Upper lobe of left lung (tissue), 4 donors: ENCODE data around the gene PRKCI.
"Not testable (repeated sequence)": the region's sequence is repeated elsewhere in the genome, so short reads cannot be mapped to it uniquely, and the experiment has no call there.

Experiments
- EP300 ChIP-seq, 4 donors: sonication (generic); formaldehyde crosslinking; IDR thresholded peaks; one replicate each; pipeline ENCODE4 v1.5.1; 2017; ENCODE audit warnings: antibody characterized with exemption in 4 of 4, control low read depth in 2 of 4
- POLR2A ChIP-seq, 4 donors: fragments of 450-650 bp; IDR thresholded peaks; one replicate each; pipeline ENCODE4 v1.5.1; 2016 to 2017; ENCODE audit warnings: antibody characterized with exemption in 4 of 4, mild to moderate bottlenecking in 2 of 4
- POLR2AphosphoS5 ChIP-seq, 2 donors: sonication (generic); formaldehyde crosslinking; IDR thresholded peaks; one replicate each; pipeline ENCODE4 v1.5.1; 2017; ENCODE audit warnings: antibody characterized with exemption in 2 of 2
- TF ChIP-seq, protein P1 (sequence below), 6 experiments: fragments of 450-650 bp in 4 of 6; fragments of 200-600 bp in 2 of 6; sonication (generic) in 2 of 6; IDR thresholded peaks; one replicate each; pipeline ENCODE4 v1.5.1; 2016 to 2019; ENCODE audit warnings: antibody characterized with exemption in 6 of 6

DNA sequence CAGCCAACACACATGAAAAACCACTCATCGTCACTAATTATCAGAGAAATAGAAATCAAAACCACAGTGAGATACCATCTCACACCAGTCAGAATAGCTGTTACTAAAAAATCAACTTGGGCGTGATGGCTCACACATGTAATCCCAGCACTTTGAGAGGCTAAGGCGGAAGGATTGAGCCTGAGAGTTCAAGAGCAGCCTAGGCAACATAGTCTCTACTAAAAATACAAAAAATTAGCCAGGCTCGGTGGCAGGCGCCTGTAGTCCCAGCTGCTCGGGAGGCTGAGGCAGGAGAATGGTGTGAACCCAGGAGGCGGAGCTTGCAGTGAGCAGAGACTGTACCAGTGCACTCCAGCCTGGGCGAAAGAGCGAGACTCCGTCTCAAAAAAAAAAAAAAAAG, 55.1 kb downstream of the PRKCI start:
- TF ChIP-seq, protein P1, sequence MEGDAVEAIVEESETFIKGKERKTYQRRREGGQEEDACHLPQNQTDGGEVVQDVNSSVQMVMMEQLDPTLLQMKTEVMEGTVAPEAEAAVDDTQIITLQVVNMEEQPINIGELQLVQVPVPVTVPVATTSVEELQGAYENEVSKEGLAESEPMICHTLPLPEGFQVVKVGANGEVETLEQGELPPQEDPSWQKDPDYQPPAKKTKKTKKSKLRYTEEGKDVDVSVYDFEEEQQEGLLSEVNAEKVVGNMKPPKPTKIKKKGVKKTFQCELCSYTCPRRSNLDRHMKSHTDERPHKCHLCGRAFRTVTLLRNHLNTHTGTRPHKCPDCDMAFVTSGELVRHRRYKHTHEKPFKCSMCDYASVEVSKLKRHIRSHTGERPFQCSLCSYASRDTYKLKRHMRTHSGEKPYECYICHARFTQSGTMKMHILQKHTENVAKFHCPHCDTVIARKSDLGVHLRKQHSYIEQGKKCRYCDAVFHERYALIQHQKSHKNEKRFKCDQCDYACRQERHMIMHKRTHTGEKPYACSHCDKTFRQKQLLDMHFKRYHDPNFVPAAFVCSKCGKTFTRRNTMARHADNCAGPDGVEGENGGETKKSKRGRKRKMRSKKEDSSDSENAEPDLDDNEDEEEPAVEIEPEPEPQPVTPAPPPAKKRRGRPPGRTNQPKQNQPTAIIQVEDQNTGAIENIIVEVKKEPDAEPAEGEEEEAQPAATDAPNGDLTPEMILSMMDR (IDR thresholded peaks at IDR 0.05): not testable (repeated sequence)
- not testable (repeated sequence) for TF ChIP-seq EP300, POLR2A, POLR2AphosphoS5 (IDR thresholded peaks at IDR 0.05)
